ENCODE data around the gene PDLIM3.
A peak's percentile ranks its signal among the peaks of the same experiment; 100 is the strongest.
"Not testable (repeated sequence)": the region's sequence is repeated elsewhere in the genome, so short reads cannot be mapped to it uniquely, and the experiment has no call there.

The PDLIM3 gene

DNA sequence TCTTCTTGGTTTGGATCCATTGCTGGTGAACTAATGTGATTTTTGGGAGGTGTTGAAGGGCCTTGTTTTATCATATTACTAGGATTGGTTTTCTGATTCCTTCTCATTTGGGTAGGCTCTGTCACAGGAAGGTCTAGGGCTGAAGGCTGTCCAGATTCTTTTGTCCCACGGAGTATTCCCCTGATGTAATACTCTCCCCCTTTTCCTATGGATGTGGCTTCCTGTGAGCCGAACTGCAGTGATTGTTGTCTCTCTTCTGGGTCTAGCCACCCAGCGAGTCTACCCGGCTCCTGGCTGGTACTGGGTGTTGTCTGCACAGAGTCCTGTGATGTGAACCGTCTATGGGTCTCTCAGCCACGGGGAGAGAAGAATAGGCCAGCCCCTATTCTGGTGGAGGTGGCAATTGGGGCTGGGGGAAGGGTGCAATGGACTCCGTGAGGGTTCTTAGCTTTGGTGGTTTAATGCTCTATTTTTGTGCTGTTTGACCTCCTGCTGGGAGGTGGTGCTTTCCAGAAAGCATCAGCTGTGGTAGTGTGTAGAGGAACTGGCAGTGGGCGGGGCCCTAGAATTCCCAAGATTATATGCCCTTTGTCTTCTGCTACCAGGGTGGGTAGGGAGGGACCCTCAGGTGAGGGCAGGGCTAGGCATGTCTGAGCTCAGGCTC lies 24.1 kb upstream of the PDLIM3 start:
- DNase-seq; in situ Hi-C loops (cut with HindIII; ENCODE audit: low pct_ligation_motif_present, low pct_unique_long_range_greater_than_20kb, low sequenced_read_pairs): not testable (repeated sequence)

- no peak for DNase-seq
- in situ Hi-C loops (cut with HindIII; ENCODE audit: low pct_ligation_motif_present, low pct_unique_long_range_greater_than_20kb, low sequenced_read_pairs) = no loop called here
Observed at GRCh38 chr4:185554365-185555126, 19.2 kb upstream of the PDLIM3 start.

- in situ Hi-C loops (cut with HindIII; ENCODE audit: low pct_ligation_motif_present, low pct_unique_long_range_greater_than_20kb, low sequenced_read_pairs) = no loop called here
- no peak for DNase-seq
Observed at GRCh38 chr4:185552254-185552653, 16.9 kb upstream of the PDLIM3 start.

DNA sequence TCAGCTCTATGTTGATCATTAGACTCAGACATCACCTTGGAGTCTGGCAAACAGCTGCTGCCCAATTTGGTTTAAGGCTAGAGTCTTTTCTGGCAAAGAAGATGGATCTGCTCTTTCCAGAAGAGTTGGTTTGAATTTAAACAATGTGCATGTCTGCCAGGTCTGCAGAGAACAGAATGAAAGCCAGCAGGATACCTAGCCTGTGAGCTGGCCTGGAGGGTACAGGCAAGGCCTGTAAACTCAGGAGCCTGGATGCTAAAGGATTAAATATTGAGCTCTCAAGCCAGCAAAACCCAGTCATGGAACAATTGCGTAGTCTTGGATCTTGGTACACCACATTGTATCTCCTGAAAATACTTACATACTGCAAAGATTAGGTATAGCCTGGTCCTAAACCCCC lies 15.6 kb upstream of the PDLIM3 start:
- DNase-seq = no peak
- in situ Hi-C loops (cut with HindIII; ENCODE audit: low pct_ligation_motif_present, low pct_unique_long_range_greater_than_20kb, low sequenced_read_pairs) = no loop called here

DNA sequence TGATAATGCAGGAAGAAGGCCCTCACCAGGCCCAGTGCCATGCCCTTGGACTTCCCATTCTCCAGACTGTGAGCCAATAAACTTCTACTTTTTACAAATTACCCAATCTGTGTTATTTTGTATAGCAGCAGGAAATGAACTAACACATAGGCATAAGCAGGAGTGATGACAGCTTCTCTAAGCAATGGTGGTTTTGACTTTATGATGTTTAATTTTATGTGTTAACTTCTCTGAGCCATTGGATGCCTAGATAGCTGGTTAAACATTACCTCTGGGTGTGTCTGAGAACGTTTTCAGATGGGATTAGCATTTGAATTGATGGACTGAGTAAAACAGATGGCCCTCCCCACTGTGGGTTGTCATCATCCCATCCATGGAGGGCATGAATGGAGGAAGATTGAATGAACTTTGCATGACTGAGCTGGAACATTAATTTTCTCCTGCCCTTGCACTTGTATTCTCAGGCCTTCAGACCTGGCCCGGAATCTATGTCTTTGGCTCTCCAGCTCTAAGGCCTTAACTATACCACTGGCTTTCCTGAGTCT lies 13.9 kb upstream of the PDLIM3 start:
- in situ Hi-C loops (cut with HindIII; ENCODE audit: low pct_ligation_motif_present, low pct_unique_long_range_greater_than_20kb, low sequenced_read_pairs) = no loop called here

GRCh38 chr4:185548587-185548986 lies 13.3 kb upstream of the PDLIM3 start:
- in situ Hi-C loops (cut with HindIII; ENCODE audit: low pct_ligation_motif_present, low pct_unique_long_range_greater_than_20kb, low sequenced_read_pairs) = no loop called here

More for the DNA sequence above, 13.9 kb upstream of the PDLIM3 start:
- no peak for DNase-seq

GRCh38 chr4:185546335-185546734 lies 11.0 kb upstream of the PDLIM3 start:
- no peak for DNase-seq
- in situ Hi-C loops (cut with HindIII; ENCODE audit: low pct_ligation_motif_present, low pct_unique_long_range_greater_than_20kb, low sequenced_read_pairs) = no loop called here

More at GRCh38 chr4:185548587-185548986, 13.3 kb upstream of the PDLIM3 start:
- DNase-seq = no peak

DNA sequence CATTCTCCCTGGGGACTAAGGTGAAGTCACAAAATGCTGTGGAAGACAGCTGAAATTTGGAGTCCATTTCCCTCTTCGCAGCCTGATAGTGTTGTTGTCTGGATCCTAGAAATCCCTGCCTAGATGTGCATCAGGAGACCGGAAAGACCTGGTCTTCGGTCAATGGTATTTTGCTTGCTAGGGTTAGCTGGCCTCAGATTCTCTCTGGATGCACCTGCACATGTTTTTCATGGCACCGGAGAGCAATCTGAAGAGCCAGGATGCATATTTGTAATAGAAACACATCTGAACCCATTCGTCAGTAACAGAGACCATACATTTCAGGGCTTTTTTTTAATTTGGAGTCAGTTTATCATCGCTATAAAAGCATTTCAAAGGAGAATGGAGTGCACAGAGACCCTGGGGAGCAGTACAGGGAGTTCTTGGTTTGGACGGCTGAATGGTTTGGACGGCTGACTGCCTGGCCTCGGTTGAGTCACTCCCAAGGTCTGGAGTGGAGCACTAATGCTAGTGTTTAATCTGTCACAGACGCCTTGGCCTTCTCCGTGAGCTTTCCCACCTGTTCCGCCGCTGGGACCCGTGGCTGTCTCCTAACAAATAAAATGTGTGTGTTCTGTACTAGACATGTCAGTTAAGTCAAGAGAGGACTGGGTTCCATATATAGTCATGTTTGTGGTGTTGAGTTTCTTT lies 7.5 kb upstream of the PDLIM3 start:
- in situ Hi-C loops (cut with HindIII; ENCODE audit: low pct_ligation_motif_present, low pct_unique_long_range_greater_than_20kb, low sequenced_read_pairs) = no loop called here
- DNase-seq = peak; percentile 42

DNA sequence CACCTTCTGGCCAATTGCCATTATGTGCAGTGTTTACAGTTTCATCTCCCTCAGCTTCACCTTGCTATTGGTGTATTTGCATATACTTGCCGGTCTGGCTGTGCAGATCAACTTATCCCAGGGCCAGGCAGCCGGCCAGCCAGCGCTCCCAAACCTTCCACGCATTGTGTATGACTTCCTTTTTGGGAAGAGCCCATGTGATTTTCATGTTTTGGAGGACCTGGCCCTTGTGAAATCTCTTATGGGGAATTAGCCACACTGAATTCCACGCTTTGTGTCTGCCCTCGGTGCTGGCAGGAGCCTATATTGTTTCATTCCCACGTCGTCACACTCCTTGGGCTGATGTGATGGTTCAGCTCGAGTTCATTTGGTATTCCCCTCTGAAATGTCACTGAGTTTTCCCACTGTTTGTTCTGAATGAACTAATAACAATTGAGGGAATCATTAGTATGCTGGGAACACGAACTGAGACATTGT lies 6.0 kb upstream of the PDLIM3 start:
- in situ Hi-C loops (cut with HindIII; ENCODE audit: low pct_ligation_motif_present, low pct_unique_long_range_greater_than_20kb, low sequenced_read_pairs) = no loop called here

GRCh38 chr4:185540487-185541120 lies 5.3 kb upstream of the PDLIM3 start:
- DNase-seq = no peak
- in situ Hi-C loops (cut with HindIII; ENCODE audit: low pct_ligation_motif_present, low pct_unique_long_range_greater_than_20kb, low sequenced_read_pairs) = no loop called here

More for the DNA sequence above, 6.0 kb upstream of the PDLIM3 start:
- no peak for DNase-seq

GRCh38 chr4:185540040-185540439 lies 4.7 kb upstream of the PDLIM3 start:
- in situ Hi-C loops (cut with HindIII; ENCODE audit: low pct_ligation_motif_present, low pct_unique_long_range_greater_than_20kb, low sequenced_read_pairs) = no loop called here

DNA sequence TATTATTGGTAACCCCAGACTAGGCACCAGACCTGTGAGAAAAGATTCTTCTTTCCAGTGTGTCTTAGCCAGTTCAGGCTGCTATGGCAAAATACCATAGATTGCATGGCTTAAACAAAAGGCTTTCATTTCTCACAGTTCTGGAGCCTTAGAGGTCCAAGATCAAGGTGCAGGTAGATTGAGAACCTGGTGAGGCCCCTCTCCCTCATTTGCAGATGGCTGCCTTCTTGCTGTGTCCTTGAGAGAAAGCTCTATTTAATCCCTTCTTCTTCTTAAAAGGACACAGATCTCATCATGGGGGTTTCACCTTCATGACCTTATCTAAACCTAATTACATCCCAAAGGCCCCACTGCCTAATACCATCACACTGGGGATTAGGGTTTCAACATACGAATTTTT lies 3.5 kb upstream of the PDLIM3 start:
- in situ Hi-C loops (cut with HindIII; ENCODE audit: low pct_ligation_motif_present, low pct_unique_long_range_greater_than_20kb, low sequenced_read_pairs) = no loop called here

More at GRCh38 chr4:185540040-185540439, 4.7 kb upstream of the PDLIM3 start:
- DNase-seq = no peak

DNA sequence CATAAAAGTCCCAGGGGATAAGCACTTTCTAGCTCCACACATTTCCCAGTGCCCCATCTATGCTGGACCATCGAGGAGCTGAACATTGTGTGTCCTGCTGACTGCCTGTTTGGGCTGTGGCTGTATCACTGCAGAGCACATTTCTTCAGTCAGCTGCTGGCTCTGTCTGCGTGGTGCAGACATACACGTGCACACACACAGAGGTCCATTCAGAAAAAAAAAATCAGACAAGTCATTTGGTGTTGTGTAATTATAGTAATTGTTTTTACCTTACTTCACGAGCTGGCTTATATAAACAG lies 1.1 kb upstream of the PDLIM3 start:
- in situ Hi-C loops (cut with HindIII; ENCODE audit: low pct_ligation_motif_present, low pct_unique_long_range_greater_than_20kb, low sequenced_read_pairs) = no loop called here
- DNase-seq = no peak

More for the DNA sequence above, 3.5 kb upstream of the PDLIM3 start:
- DNase-seq = no peak

DNA sequence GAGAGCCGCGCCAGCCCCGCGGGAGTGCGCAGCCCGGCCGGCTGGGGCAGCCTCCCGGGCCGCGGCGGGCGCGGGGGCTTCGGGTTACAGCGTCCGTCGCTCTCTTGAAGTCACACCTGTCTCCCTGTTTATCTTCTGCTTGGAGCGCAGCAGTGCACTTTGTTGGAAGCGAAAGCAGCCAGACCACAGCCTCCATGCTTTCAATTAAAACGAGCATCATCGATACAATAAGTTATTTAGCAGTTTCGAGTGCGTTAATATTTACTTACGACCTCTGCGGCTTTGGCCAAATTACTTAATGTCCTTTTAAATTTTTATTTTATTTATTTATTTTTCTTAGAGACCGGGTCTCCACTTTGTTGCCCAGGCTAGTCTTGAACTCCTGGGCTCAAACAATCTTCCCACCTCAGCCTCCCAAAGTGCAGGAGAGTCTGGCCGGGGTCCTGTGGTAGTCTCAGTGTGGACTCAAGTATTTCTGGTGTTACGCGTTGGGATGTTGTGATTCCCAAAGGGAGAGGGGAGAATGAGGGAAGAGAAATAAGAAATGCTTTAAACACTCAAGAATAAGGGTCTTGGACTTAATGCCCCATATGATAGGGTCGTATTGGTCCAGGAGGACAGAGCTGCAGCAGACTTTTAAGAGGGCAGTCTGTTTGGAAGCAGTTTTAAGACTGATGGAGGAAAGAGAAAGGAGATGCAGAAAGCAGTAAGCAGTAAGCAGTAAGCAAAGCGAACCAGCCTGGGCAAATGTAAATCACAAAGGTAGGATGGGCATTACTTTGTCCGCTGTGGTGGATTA lies 504 bp upstream of the PDLIM3 start:
- in situ Hi-C loops (cut with HindIII; ENCODE audit: low pct_ligation_motif_present, low pct_unique_long_range_greater_than_20kb, low sequenced_read_pairs) = no loop called here
- no peak for DNase-seq

DNA sequence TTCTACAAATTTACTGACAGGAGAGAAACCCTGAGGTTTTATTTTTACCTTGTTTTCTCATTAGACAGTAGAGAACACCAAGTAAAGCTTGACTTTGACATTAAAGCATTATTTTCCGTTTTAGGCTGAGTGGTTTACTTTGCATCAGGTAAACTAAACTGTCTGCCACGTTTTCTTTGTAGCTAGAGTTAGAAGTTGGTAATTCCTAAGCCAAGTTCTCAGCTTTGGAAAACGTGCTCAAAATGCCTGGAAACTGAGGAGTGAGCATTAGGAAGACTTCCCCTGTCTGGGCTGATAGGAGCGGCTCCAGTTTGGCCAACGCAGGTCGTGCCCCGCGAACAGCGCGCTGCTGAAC lies 819 bp downstream of the PDLIM3 start:
- DNase-seq = no peak
- in situ Hi-C loops (cut with HindIII; ENCODE audit: low pct_ligation_motif_present, low pct_unique_long_range_greater_than_20kb, low sequenced_read_pairs) = no loop called here

DNA sequence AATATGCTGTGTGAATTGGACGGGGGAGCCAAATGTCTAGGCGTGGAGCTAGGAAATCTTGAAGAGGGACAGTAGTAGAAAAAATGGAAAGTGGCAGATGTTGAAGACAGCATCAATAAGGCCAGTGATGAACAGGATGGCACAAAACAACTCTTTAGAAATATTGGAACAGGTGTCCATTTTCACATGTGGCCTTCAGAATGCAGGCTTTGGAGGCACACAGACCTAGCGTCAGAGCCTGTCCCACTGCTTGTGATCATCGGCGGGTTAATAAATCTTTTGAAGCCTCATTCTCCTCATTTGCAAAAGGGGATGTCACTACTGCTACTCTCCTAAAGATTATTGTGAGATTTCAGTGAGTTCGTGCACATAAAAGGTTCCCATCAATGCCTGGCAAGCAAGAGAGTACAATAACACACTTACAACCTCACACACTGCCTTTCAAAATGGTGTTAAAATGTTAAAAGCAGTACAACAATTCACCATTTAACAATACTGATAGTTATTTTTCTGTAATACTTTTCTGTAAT lies 2.4 kb downstream of the PDLIM3 start:
- DNase-seq = no peak
- in situ Hi-C loops (cut with HindIII; ENCODE audit: low pct_ligation_motif_present, low pct_unique_long_range_greater_than_20kb, low sequenced_read_pairs) = no loop called here

DNA sequence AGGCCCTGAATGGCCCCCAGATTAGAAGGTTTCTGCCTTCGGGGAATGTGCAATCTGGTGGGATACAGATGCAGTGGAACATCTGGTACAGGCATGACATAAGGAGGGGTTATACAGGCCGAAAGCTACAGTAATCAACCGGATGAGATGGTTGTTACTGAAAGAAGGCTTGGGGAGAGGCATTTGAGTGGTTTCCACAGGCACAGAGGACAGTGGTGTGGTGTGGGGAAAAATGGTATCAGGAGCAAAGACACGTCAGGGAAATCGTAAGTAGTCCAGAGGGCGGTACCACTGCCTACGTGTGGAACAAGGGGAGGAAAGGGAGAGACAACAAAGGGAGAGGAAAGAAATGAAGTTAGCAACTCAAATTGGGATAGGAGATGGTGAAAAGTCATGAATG lies 3.0 kb downstream of the PDLIM3 start:
- in situ Hi-C loops (cut with HindIII; ENCODE audit: low pct_ligation_motif_present, low pct_unique_long_range_greater_than_20kb, low sequenced_read_pairs) = no loop called here
- DNase-seq = no peak

GRCh38 chr4:185531654-185532053 lies 3.7 kb downstream of the PDLIM3 start:
- DNase-seq; in situ Hi-C loops (cut with HindIII; ENCODE audit: low pct_ligation_motif_present, low pct_unique_long_range_greater_than_20kb, low sequenced_read_pairs): not testable (repeated sequence)

Data from ACHN (cell line).